NB4 (cell line): ENCODE data around the gene UNC119B.

Experiments
- TF ChIP-seq, protein P1 (sequence below): IDR thresholded peaks from 2 replicates; pipeline ENCODE4 v1.6.1; 2011; ENCODE audit warnings: low read depth, low read length
- TF ChIP-seq, protein P2 (sequence below): IDR thresholded peaks from one replicate; pipeline ENCODE4 v1.5.1; 2012; ENCODE audit warnings: low read depth, low read length

DNA sequence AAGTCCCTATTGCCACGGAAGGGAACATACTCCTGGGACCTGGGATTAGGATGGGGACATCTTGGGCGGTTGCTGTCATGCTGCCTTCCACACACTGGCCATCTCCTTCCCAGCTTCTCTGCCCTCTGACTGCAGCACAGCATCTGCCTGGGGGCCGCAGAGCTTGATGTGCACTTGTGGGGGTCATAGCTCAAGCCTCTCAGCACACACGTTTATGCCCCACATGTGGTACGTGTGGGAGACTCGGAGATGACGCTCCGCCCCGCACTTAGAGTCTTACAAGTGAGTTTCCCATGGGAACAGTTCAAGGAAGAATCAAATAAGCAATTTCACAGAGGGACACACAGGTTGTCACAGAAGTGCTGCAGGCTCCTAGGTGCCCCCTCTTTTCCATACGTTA lies 24.0 kb downstream of the UNC119B start:
- TF ChIP-seq, protein P1, sequence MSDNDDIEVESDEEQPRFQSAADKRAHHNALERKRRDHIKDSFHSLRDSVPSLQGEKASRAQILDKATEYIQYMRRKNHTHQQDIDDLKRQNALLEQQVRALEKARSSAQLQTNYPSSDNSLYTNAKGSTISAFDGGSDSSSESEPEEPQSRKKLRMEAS: no peak
- TF ChIP-seq, protein P2, sequence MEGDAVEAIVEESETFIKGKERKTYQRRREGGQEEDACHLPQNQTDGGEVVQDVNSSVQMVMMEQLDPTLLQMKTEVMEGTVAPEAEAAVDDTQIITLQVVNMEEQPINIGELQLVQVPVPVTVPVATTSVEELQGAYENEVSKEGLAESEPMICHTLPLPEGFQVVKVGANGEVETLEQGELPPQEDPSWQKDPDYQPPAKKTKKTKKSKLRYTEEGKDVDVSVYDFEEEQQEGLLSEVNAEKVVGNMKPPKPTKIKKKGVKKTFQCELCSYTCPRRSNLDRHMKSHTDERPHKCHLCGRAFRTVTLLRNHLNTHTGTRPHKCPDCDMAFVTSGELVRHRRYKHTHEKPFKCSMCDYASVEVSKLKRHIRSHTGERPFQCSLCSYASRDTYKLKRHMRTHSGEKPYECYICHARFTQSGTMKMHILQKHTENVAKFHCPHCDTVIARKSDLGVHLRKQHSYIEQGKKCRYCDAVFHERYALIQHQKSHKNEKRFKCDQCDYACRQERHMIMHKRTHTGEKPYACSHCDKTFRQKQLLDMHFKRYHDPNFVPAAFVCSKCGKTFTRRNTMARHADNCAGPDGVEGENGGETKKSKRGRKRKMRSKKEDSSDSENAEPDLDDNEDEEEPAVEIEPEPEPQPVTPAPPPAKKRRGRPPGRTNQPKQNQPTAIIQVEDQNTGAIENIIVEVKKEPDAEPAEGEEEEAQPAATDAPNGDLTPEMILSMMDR: no peak
